K562 (cell line): ENCODE results near the gene FAM50A. TPM values are rescaled to one million over a fixed set of nuclear protein-coding genes. Genes with fewer than 3 reads are reported as not detected.

ENCODE experiments used
- BCOR ChIP-seq: fragments of 450-650 bp; IDR thresholded peaks from 2 replicates; pipeline ENCODE4 v1.6.1; 2016
- CCNT2 ChIP-seq: IDR thresholded peaks from 2 replicates; pipeline ENCODE4 v1.6.1; 2011; ENCODE audit warnings: borderline replicate concordance, low read depth, mild to moderate bottlenecking, moderate library complexity, mixed read lengths, low read length; ENCODE audit not compliant: insufficient read length; ENCODE audit errors: extremely low read depth
- FOXK2 ChIP-seq, 2 experiments: fragments of 450-650 bp; IDR thresholded peaks in 1 of 2; conservative IDR thresholded peaks in 1 of 2; 2 replicates each; pipeline ENCODE4 v1.6.1; 2016; ENCODE audit warnings: low read depth in 2 of 2, mild to moderate bottlenecking in 1 of 2
- GATAD2B ChIP-seq: fragments of 450-650 bp; IDR thresholded peaks from 2 replicates; pipeline ENCODE4 v1.6.1; 2017; ENCODE audit warnings: mild to moderate bottlenecking, borderline replicate concordance
- KAT7 ChIP-seq: sonication (generic); formaldehyde crosslinking; IDR thresholded peaks from 2 replicates; pipeline ENCODE4 v1.8.0; 2022; ENCODE audit warnings: missing genetic modification reagents, mild to moderate bottlenecking, borderline replicate concordance
- MAFF ChIP-seq: IDR thresholded peaks from 2 replicates; pipeline ENCODE4 v1.6.1; 2012; ENCODE audit warnings: low read length, improper control_type of control experiment
- MBD2 ChIP-seq: sonication (generic); IDR thresholded peaks from 2 replicates; pipeline ENCODE4 v1.6.1; 2016; ENCODE audit warnings: low read depth, borderline replicate concordance
- MTF1 ChIP-seq: fragments of 250-450 bp; sonication (Bioruptor Pico); IDR thresholded peaks from 2 replicates; pipeline ENCODE4 v1.9.0; 2021; ENCODE audit warnings: moderate library complexity, mild to moderate bottlenecking, inconsistent platforms, borderline replicate concordance
- MYBL2 ChIP-seq, 2 experiments: fragments of 450-650 bp in 1 of 2; sonication (generic) in 1 of 2; formaldehyde crosslinking in 1 of 2; IDR thresholded peaks; 2 replicates each; pipeline versions ENCODE4 v1.6.1 to v1.8.1; 2017 to 2022; ENCODE audit warnings: borderline replicate concordance in 1 of 2, inconsistent platforms in 1 of 2, low read depth in 1 of 2, mild to moderate bottlenecking in 1 of 2, missing genetic modification reagents in 1 of 2, moderate library complexity in 1 of 2
- POLR2AphosphoS2 ChIP-seq: IDR thresholded peaks from 2 replicates; pipeline ENCODE4 v1.6.1; 2012; ENCODE audit warnings: low read length, improper control_type of control experiment
- SREBF1 ChIP-seq: fragments of 150-350 bp; IDR thresholded peaks from 2 replicates; pipeline ENCODE4 v1.6.1; 2014; ENCODE audit warnings: antibody characterized with exemption, low read depth, low read length, borderline replicate concordance
- TRIM28 ChIP-seq: fragments of 450-650 bp; IDR thresholded peaks from 2 replicates; pipeline ENCODE4 v1.6.1; 2017
- YY1 ChIP-seq, 3 experiments: IDR thresholded peaks; 2 replicates each; pipeline ENCODE4 v1.6.1; 2011; ENCODE audit warnings: low read length in 2 of 3, mild to moderate bottlenecking in 2 of 3, moderate library complexity in 2 of 3, borderline replicate concordance in 1 of 3, control low read depth in 1 of 3, low read depth in 1 of 3; ENCODE audit not compliant: insufficient read depth in 3 of 3, insufficient replicate concordance in 2 of 3, control insufficient read depth in 1 of 3, insufficient read length in 1 of 3; ENCODE audit errors: extremely low read depth in 1 of 3
- ZNF444 ChIP-seq: fragments of 250-450 bp; sonication (Bioruptor Pico); IDR thresholded peaks from 2 replicates; pipeline ENCODE4 v1.4.0; 2020; ENCODE audit warnings: mild to moderate bottlenecking, moderate library complexity
- ZNF507 ChIP-seq: conservative IDR thresholded peaks from 2 replicates; pipeline ENCODE4 v1.6.1; 2017; ENCODE audit warnings: missing genetic modification characterization, missing compliant biosample characterization
- polyA plus RNA-seq, 8 experiments: library from polyadenylated mRNA; depleted of rRNA in 4 of 8; stranded (reverse) in 5 of 8; unstranded in 3 of 8; fragments of >200 nt; fragmentation: Nextera tagmentation in 2 of 8; fragmentation: Illumina TruSeq in 1 of 8; extraction: Ambion mirVana in 2 of 8; extraction: Trizol in 1 of 8; gene quantifications; 2 replicates each; pipeline versions ENCODE4 v1.2.1 to v1.2.3, GENCODE V29; 2011 to 2014; ENCODE audit warnings: inconsistent platforms in 1 of 8, missing spikeins in 1 of 8
- total RNA-seq, 7 experiments: library from RNA; depleted of rRNA in 6 of 7; stranded (reverse); fragments of >200 nt in 6 of 7; fragmentation: Illumina TruSeq in 2 of 7; extraction: Trizol in 2 of 7; gene quantifications; 2 replicates each; pipeline versions ENCODE4 v1.2.1 to v1.2.3, GENCODE V29; 2011 to 2021; ENCODE audit warnings: low replicate concordance in 1 of 7
- TF ChIP-seq, protein P1 (sequence below): IDR thresholded peaks from 2 replicates; pipeline ENCODE4 v1.6.1; 2012; ENCODE audit warnings: low read depth, low read length, improper control_type of control experiment, borderline replicate concordance
- TF ChIP-seq, protein P2 (sequence below): IDR thresholded peaks from 3 replicates; pipeline ENCODE4 v1.6.1; 2011; ENCODE audit warnings: borderline replicate concordance, mild to moderate bottlenecking; ENCODE audit not compliant: insufficient read length, insufficient read depth
- TF ChIP-seq, protein P3 (sequence below): fragments of 250-450 bp; sonication (Bioruptor Pico); IDR thresholded peaks from 2 replicates; pipeline ENCODE4 v1.8.0; 2022; ENCODE audit warnings: moderate library complexity, mild to moderate bottlenecking, inconsistent platforms
- TF ChIP-seq, protein P4 (sequence below): fragments of 450-650 bp; IDR thresholded peaks from 2 replicates; pipeline ENCODE4 v1.6.1; 2016; ENCODE audit warnings: mild to moderate bottlenecking

FAM50A gene
- total and polyA plus RNA-seq, 9 of the 15 experiments (the other 6 are each of a cell fraction or from before 2014, with no cell fraction given) = 4.4 to 114 (median 67.3) TPM

DNA sequence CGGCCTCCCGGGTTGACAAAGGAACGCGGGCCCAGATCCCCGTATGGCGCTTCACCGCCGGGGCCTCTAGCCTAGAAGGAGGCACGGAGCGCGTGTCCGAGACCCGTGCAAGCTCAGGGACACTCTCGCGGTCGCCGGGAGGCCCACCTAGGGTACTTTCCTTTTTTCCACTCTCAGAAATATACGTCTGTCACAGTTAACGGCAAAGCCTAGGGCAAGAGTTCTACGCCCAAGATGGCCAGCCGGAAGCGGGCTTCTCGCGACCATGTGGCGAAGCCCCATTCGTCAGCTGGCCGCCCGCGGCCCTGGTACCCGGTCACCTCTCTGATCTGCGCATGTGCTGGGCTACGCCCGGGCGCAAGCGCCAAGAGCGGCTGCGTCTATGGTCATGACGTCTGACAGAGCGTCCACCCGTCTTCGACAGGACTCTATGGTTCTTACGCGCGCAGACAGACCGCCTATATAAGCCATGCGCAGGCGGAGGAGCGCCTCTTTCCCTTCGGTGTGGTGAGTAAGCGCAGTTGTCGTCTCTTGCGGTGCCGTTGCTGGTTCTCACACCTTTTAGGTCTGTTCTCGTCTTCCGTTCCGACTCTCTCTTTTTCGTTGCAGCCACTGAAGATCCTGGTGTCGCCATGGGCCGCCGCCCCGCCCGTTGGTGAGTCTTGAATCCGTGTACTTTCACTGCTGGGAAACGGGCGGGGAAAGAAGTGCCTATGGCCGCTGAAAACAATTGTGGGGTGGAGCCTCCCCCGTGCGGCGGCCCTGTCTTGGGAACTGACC, 45.9 kb upstream of the FAM50A start, which contains the start of gene RPL10 (continued):
- TF ChIP-seq MYBL2 (IDR thresholded peaks at IDR 0.05; ENCODE audit: low read depth) (no peak), MYBL2 (CRISPR knock-in tag; IDR thresholded peaks at IDR 0.05; ENCODE audit: borderline replicate concordance) (no peak), YY1 (IDR thresholded peaks at IDR 0.05; ENCODE audit: borderline replicate concordance in 1 of 3, control insufficient read depth in 1 of 3, extremely low read depth in 1 of 3, insufficient read depth in 3 of 3, insufficient read length in 1 of 3, insufficient replicate concordance in 2 of 3, low read depth in 1 of 3, low read length in 2 of 3) (peak; percentile 2 to 89 (median 77)), BCOR (no peak), MBD2 (peak; percentile 87), MTF1 (no peak), ZNF444 (CRISPR knock-in tag) (no peak), KAT7 (CRISPR knock-in tag) (no peak; the same call in 1 of the 2 replicates), POLR2AphosphoS2 (peak; percentile 87; the same call in 1 of the 2 replicates), GATAD2B (no peak), SREBF1 (no peak), MAFF (0 out of 2 replicates have a peak, but pooled peaks have one; percentile 5), TRIM28 (no peak), FOXK2 (conservative IDR thresholded peaks at IDR 0.05 in 1 of 2, IDR thresholded peaks at IDR 0.05 in 1 of 2; ENCODE audit: low read depth in 2 of 2) (peak; percentile 11 to 30; a peak in 1 of 4 replicates), ZNF507 (tag) (no peak), CCNT2 (no peak)
- TF ChIP-seq, protein P1, sequence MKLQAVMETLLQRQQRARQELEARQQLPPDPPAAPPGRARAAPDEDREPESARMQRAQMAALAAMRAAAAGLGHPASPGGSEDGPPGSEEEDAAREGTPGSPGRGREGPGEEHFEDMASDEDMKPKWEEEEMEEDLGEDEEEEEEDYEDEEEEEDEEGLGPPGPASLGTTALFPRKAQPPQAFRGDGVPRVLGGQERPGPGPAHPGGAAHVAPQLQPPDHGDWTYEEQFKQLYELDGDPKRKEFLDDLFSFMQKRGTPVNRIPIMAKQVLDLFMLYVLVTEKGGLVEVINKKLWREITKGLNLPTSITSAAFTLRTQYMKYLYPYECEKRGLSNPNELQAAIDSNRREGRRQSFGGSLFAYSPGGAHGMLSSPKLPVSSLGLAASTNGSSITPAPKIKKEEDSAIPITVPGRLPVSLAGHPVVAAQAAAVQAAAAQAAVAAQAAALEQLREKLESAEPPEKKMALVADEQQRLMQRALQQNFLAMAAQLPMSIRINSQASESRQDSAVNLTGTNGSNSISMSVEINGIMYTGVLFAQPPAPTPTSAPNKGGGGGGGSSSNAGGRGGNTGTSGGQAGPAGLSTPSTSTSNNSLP = no peak
- TF ChIP-seq, protein P2, sequence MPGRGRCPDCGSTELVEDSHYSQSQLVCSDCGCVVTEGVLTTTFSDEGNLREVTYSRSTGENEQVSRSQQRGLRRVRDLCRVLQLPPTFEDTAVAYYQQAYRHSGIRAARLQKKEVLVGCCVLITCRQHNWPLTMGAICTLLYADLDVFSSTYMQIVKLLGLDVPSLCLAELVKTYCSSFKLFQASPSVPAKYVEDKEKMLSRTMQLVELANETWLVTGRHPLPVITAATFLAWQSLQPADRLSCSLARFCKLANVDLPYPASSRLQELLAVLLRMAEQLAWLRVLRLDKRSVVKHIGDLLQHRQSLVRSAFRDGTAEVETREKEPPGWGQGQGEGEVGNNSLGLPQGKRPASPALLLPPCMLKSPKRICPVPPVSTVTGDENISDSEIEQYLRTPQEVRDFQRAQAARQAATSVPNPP = no peak
- TF ChIP-seq, protein P3, sequence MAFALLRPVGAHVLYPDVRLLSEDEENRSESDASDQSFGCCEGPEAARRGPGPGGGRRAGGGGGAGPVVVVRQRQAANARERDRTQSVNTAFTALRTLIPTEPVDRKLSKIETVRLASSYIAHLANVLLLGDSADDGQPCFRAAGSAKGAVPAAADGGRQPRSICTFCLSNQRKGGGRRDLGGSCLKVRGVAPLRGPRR (CRISPR knock-in tag) = no peak
- TF ChIP-seq, protein P4, sequence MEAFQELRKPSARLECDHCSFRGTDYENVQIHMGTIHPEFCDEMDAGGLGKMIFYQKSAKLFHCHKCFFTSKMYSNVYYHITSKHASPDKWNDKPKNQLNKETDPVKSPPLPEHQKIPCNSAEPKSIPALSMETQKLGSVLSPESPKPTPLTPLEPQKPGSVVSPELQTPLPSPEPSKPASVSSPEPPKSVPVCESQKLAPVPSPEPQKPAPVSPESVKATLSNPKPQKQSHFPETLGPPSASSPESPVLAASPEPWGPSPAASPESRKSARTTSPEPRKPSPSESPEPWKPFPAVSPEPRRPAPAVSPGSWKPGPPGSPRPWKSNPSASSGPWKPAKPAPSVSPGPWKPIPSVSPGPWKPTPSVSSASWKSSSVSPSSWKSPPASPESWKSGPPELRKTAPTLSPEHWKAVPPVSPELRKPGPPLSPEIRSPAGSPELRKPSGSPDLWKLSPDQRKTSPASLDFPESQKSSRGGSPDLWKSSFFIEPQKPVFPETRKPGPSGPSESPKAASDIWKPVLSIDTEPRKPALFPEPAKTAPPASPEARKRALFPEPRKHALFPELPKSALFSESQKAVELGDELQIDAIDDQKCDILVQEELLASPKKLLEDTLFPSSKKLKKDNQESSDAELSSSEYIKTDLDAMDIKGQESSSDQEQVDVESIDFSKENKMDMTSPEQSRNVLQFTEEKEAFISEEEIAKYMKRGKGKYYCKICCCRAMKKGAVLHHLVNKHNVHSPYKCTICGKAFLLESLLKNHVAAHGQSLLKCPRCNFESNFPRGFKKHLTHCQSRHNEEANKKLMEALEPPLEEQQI = no peak
